SK-N-SH treated with all-trans-retinoic acid at 6 μM for 48 hours (cell line): ENCODE data around the gene PRKRIP1.
"Not testable (repeated sequence)": the region's sequence is repeated elsewhere in the genome, so short reads cannot be mapped to it uniquely, and the experiment has no call there.

Experiments
- ATAC-seq: fragments of 200-7000 bp; cut with Tn5 transposase; 3 replicates; pipeline ENCODE4 v1.9.1; 2020; ENCODE audit warnings: mild to moderate bottlenecking, moderate library complexity
- ARNTL ChIP-seq: fragments of 450-650 bp; formaldehyde crosslinking; IDR thresholded peaks from 2 replicates; pipeline ENCODE4 v1.5.0; 2020; ENCODE audit warnings: low read depth, mild to moderate bottlenecking, moderate library complexity, borderline replicate concordance
- BACH2 ChIP-seq: fragments of 250-450 bp; sonication (Bioruptor Pico); IDR thresholded peaks from 2 replicates; pipeline ENCODE4 v1.9.0; 2021; ENCODE audit warnings: mild to moderate bottlenecking, borderline replicate concordance
- CSDC2 ChIP-seq: fragments of 250-450 bp; sonication (Bioruptor Pico); IDR thresholded peaks from 2 replicates; pipeline ENCODE4 v1.5.0; 2020; ENCODE audit warnings: mild to moderate bottlenecking, moderate library complexity
- ESRRG ChIP-seq: fragments of 250-450 bp; sonication (Bioruptor Pico); IDR thresholded peaks from 2 replicates; pipeline ENCODE4 v1.6.1; 2021; ENCODE audit warnings: mild to moderate bottlenecking
- GLIS3 ChIP-seq: fragments of 250-450 bp; sonication (Bioruptor Pico); IDR thresholded peaks from 2 replicates; pipeline ENCODE4 v1.5.0; 2020; ENCODE audit warnings: mild to moderate bottlenecking, moderate library complexity
- ISL1 ChIP-seq: fragments of 250-450 bp; sonication (Bioruptor Pico); IDR thresholded peaks from 2 replicates; pipeline ENCODE4 v2.1.2; 2022; ENCODE audit warnings: mild to moderate bottlenecking, moderate library complexity
- OSR1 ChIP-seq: fragments of 250-450 bp; sonication (Bioruptor Pico); IDR thresholded peaks from 2 replicates; pipeline ENCODE4 v1.8.0; 2022; ENCODE audit warnings: moderate library complexity, mild to moderate bottlenecking, inconsistent platforms
- PPARA ChIP-seq: fragments of 250-450 bp; sonication (Bioruptor Pico); IDR thresholded peaks from 2 replicates; pipeline ENCODE4 v1.5.0; 2020; ENCODE audit warnings: mild to moderate bottlenecking, borderline replicate concordance
- RARB ChIP-seq: fragments of 250-450 bp; sonication (Bioruptor Pico); IDR thresholded peaks from 2 replicates; pipeline ENCODE4 v1.8.0; 2021; ENCODE audit warnings: mild to moderate bottlenecking, moderate library complexity
- TCF4 ChIP-seq: fragments of 250-450 bp; sonication (Bioruptor Pico); IDR thresholded peaks from 2 replicates; pipeline ENCODE4 v1.8.0; 2021; ENCODE audit warnings: mild to moderate bottlenecking, moderate library complexity, borderline replicate concordance
- TOX ChIP-seq: fragments of 250-450 bp; sonication (Bioruptor Pico); IDR thresholded peaks from 2 replicates; pipeline ENCODE4 v1.8.0; 2021; ENCODE audit warnings: mild to moderate bottlenecking, moderate library complexity, borderline replicate concordance
- ZC3H10 ChIP-seq: fragments of 250-450 bp; sonication (Bioruptor Pico); IDR thresholded peaks from 2 replicates; pipeline ENCODE4 v1.5.1; 2021; ENCODE audit warnings: mild to moderate bottlenecking, moderate library complexity
- ZFP3 ChIP-seq: fragments of 250-450 bp; sonication (Bioruptor Pico); IDR thresholded peaks from 2 replicates; pipeline ENCODE4 v1.5.0; 2020; ENCODE audit warnings: mild to moderate bottlenecking, moderate library complexity
- ZNF565 ChIP-seq: fragments of 450-650 bp; formaldehyde crosslinking; conservative IDR thresholded peaks from 2 replicates; pipeline ENCODE4 v1.5.0; 2020; ENCODE audit warnings: low read depth, mild to moderate bottlenecking, moderate library complexity
- ZNF70 ChIP-seq: fragments of 450-650 bp; formaldehyde crosslinking; IDR thresholded peaks from 2 replicates; pipeline ENCODE4 v1.5.0; 2020; ENCODE audit warnings: mild to moderate bottlenecking, moderate library complexity
- ZNF8 ChIP-seq: fragments of 450-650 bp; formaldehyde crosslinking; IDR thresholded peaks from 2 replicates; pipeline ENCODE4 v1.5.0; 2020; ENCODE audit warnings: mild to moderate bottlenecking, moderate library complexity
- TF ChIP-seq, protein P1 (sequence below): fragments of 250-450 bp; sonication (Bioruptor Pico); IDR thresholded peaks from 2 replicates; pipeline ENCODE4 v1.5.0; 2020; ENCODE audit warnings: mild to moderate bottlenecking, moderate library complexity
- TF ChIP-seq, protein P2 (sequence below): fragments of 250-450 bp; sonication (Bioruptor Pico); IDR thresholded peaks from 2 replicates; pipeline ENCODE4 v1.5.1; 2021; ENCODE audit warnings: mild to moderate bottlenecking, moderate library complexity
- TF ChIP-seq, protein P3 (sequence below): fragments of 250-450 bp; sonication (Bioruptor Pico); IDR thresholded peaks from 2 replicates; pipeline ENCODE4 v1.5.1; 2020; ENCODE audit warnings: low read depth, mild to moderate bottlenecking, moderate library complexity
- TF ChIP-seq, protein P4 (sequence below): fragments of 250-450 bp; sonication (Bioruptor Pico); IDR thresholded peaks from 2 replicates; pipeline ENCODE4 v1.8.0; 2020; ENCODE audit warnings: mild to moderate bottlenecking, moderate library complexity, borderline replicate concordance

The PRKRIP1 gene

DNA sequence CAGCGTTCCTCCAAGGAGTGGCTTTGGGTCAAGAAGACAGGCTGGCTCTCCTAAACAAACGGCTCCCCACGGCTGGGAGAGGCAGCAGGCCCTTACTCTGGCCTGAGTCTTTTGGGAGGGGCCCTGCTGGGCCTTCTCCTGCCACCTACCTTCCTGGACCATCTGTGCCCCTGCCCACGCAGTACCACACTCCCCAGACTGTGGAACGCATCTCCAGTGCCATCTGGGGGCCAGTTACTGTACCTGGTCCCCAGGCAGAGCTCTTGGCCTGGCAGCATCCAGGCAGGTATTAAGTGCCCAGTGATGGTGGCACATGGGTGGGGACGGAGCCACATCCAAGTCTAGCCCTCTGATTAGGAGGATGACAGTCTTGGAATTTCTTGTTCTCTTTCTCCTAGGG, 54.1 kb downstream of the PRKRIP1 start:
- ATAC-seq, result peak; percentile 36
- TF ChIP-seq ZNF565, result no peak
- TF ChIP-seq ZNF8, result no peak
- no peak for TF ChIP-seq PPARA (CRISPR knock-in tag)
- no peak for TF ChIP-seq ESRRG (CRISPR knock-in tag)
- TF ChIP-seq CSDC2, result no peak
- TF ChIP-seq GLIS3 (CRISPR knock-in tag), result no peak
- no peak for TF ChIP-seq RARB (CRISPR knock-in tag)
- no peak for TF ChIP-seq OSR1 (CRISPR knock-in tag)
- TF ChIP-seq ZC3H10 (CRISPR knock-in tag), result no peak
- TF ChIP-seq, protein P1, sequence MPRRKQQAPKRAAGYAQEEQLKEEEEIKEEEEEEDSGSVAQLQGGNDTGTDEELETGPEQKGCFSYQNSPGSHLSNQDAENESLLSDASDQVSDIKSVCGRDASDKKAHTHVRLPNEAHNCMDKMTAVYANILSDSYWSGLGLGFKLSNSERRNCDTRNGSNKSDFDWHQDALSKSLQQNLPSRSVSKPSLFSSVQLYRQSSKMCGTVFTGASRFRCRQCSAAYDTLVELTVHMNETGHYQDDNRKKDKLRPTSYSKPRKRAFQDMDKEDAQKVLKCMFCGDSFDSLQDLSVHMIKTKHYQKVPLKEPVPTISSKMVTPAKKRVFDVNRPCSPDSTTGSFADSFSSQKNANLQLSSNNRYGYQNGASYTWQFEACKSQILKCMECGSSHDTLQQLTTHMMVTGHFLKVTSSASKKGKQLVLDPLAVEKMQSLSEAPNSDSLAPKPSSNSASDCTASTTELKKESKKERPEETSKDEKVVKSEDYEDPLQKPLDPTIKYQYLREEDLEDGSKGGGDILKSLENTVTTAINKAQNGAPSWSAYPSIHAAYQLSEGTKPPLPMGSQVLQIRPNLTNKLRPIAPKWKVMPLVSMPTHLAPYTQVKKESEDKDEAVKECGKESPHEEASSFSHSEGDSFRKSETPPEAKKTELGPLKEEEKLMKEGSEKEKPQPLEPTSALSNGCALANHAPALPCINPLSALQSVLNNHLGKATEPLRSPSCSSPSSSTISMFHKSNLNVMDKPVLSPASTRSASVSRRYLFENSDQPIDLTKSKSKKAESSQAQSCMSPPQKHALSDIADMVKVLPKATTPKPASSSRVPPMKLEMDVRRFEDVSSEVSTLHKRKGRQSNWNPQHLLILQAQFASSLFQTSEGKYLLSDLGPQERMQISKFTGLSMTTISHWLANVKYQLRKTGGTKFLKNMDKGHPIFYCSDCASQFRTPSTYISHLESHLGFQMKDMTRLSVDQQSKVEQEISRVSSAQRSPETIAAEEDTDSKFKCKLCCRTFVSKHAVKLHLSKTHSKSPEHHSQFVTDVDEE, result no peak
- no peak for TF ChIP-seq ARNTL (CRISPR knock-in tag)
- no peak for TF ChIP-seq ZNF70 (CRISPR knock-in tag)
- TF ChIP-seq ZFP3, result no peak
- TF ChIP-seq ISL1 (CRISPR knock-in tag), result no peak

DNA sequence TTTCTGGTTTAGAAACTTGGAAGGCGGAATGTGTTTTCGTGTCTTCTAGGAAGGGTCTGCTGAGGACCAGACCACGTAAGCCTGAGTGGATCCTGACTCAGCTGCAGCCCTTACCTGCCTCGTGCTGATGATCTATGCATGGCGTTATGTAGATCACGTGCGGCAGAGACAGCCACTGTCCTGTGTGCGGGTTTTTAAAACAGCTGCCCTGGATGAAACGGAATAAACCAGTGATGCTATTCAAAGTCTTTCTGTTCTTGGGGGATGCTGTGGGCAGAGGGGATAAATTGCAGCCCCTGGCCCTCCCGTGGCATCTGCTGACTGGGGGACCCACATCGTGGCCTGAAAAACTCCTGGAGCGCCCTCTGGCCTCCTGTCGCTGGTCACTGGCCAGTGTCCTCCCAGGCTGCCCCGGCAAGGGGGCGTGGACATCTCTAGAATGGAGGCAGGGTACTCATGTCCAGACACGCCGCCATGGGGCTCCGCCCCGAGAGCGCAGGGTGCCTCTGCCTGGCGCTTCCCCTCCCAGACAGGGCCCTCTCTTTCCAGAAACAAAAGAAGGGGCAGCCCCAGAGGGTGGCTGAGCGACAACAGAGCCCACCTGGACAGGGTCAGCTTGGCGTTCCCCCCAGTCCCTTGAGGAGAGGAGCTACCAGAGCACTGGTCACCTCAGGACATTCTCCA, 55.4 kb downstream of the PRKRIP1 start:
- 0 out of 2 replicates have a peak, but pooled peaks have one; percentile 61 for TF ChIP-seq GLIS3 (CRISPR knock-in tag)
- TF ChIP-seq OSR1 (CRISPR knock-in tag), result no peak
- no peak for TF ChIP-seq ESRRG (CRISPR knock-in tag)
- TF ChIP-seq ZFP3, result peak; percentile 32; the same call in 1 of the 2 replicates
- 0 out of 2 replicates have a peak, but pooled peaks have one; percentile 9 for TF ChIP-seq ZC3H10 (CRISPR knock-in tag)
- TF ChIP-seq, protein P2, sequence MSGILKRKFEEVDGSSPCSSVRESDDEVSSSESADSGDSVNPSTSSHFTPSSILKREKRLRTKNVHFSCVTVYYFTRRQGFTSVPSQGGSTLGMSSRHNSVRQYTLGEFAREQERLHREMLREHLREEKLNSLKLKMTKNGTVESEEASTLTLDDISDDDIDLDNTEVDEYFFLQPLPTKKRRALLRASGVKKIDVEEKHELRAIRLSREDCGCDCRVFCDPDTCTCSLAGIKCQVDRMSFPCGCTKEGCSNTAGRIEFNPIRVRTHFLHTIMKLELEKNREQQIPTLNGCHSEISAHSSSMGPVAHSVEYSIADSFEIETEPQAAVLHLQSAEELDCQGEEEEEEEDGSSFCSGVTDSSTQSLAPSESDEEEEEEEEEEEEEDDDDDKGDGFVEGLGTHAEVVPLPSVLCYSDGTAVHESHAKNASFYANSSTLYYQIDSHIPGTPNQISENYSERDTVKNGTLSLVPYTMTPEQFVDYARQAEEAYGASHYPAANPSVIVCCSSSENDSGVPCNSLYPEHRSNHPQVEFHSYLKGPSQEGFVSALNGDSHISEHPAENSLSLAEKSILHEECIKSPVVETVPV (CRISPR knock-in tag), result no peak
- ATAC-seq, result peak; percentile 77

DNA sequence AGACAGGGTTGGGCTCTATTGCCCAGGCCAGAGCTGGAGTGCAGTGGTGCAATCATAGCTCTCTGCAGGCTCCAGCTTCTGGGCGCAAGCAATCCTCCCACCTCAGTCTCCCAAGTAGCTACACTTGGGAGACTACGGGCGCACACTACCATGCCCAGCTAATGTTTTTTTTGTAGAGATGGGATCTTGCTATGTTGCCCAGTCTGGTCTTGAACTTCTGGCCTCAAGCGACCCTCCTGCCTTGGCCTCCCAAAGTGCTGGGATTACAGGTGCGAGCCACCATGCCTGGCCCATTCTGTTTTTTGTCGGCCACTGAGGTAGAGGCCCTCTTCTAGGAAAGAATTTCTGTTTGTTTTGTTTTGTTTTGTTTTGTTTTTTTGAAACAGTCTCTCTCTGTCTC, 56.3 kb downstream of the PRKRIP1 start:
- ATAC-seq, result no peak
- TF ChIP-seq ZFP3 (no peak), GLIS3 (CRISPR knock-in tag) (no peak), ZNF8 (no peak)

DNA sequence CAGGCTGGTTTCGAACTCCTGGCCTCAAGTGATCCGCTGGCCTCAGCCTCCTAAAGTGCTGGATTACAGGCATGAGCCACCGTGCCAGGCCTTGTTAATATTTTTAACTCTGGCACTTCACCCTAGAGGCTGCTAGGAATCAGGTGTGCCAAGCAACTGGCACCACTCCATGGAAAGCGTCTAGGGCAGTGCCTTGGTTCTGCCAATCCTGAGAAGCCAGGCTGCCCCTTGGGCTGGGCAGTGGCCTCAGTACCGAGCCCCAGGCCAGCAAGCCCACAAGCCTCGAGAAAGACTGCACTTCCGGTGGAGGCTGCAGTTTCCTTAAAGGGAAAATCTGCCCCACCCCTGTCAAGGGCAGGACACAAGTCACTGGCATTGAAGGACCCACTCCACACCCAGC, 57.2 kb downstream of the PRKRIP1 start:
- no peak for TF ChIP-seq ARNTL (CRISPR knock-in tag)
- TF ChIP-seq ISL1 (CRISPR knock-in tag), result no peak
- TF ChIP-seq TOX, result no peak
- no peak for ATAC-seq

DNA sequence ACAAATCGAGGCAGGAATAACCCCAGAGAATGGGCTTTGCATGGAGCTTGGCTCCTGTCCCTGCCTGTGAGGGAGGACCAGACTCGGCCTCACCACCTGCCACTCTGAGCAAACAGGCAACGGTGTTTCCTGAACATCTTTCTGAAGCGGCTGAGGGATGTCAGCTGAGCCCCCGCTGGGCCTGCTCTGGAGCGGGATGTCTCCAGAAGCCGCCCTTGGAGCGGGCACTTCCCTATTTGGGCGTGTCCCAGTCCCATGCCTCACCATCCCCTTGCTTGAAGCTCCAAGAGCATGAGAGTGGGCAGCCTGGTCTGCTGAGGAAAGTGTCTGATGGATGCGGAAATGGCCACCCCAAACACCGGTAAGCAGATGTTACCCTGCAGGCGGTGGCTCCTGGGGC, 58.3 kb downstream of the PRKRIP1 start:
- no peak for ATAC-seq
- 0 out of 2 replicates have a peak, but pooled peaks have one; percentile 12 for TF ChIP-seq GLIS3 (CRISPR knock-in tag)
- no peak for TF ChIP-seq ZFP3
- TF ChIP-seq, protein P3, sequence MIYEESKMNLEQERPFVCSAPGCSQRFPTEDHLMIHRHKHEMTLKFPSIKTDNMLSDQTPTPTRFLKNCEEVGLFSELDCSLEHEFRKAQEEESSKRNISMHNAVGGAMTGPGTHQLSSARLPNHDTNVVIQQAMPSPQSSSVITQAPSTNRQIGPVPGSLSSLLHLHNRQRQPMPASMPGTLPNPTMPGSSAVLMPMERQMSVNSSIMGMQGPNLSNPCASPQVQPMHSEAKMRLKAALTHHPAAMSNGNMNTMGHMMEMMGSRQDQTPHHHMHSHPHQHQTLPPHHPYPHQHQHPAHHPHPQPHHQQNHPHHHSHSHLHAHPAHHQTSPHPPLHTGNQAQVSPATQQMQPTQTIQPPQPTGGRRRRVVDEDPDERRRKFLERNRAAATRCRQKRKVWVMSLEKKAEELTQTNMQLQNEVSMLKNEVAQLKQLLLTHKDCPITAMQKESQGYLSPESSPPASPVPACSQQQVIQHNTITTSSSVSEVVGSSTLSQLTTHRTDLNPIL (CRISPR knock-in tag), result no peak
- no peak for TF ChIP-seq TCF4 (CRISPR knock-in tag)

DNA sequence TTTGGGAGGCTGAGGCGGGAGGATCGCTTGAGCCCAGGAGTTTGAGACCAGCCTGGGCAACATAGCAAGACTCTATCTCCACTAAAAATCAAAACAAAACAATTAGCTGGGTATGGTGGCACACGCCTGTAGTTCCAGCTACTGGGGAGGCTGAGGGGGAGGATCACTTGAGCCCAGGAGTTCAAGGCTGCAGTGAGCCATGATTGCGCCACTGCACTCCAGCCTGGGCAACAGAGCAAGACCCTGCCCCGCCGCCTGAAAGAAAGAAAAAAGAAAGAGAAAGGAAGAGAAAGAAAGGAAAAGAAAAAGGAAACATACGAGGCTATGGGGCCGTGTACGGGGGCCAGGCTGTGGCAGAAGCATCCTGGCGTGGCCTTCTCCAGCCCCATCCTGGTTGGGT, 58.8 kb downstream of the PRKRIP1 start:
- ATAC-seq, result not testable (repeated sequence)

DNA sequence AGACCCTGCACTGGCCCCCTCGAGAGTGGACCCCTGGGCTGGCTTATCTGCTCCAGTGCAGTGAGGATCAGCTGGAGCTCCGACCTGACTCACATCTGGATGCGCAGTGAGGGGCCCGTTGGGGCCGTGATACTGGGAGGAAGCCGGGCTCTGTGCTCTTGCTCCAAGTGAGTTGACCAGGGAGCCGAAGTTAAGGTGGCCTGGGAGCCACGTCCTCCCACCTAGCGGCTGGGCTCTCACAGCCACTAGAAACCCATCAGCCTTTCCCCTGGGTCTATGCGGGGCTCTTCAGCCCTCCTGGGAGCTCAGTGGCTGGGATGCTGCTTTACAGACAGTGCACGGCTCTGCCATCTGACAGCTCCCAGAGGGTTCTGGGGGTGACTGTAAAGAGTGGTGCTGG, 59.4 kb downstream of the PRKRIP1 start:
- peak; percentile 1; the same call in 2 of the 3 replicates for ATAC-seq
- TF ChIP-seq BACH2, result no peak
- TF ChIP-seq TOX, result no peak
- TF ChIP-seq, protein P4, sequence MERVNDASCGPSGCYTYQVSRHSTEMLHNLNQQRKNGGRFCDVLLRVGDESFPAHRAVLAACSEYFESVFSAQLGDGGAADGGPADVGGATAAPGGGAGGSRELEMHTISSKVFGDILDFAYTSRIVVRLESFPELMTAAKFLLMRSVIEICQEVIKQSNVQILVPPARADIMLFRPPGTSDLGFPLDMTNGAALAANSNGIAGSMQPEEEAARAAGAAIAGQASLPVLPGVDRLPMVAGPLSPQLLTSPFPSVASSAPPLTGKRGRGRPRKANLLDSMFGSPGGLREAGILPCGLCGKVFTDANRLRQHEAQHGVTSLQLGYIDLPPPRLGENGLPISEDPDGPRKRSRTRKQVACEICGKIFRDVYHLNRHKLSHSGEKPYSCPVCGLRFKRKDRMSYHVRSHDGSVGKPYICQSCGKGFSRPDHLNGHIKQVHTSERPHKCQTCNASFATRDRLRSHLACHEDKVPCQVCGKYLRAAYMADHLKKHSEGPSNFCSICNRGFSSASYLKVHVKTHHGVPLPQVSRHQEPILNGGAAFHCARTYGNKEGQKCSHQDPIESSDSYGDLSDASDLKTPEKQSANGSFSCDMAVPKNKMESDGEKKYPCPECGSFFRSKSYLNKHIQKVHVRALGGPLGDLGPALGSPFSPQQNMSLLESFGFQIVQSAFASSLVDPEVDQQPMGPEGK (CRISPR knock-in tag), result no peak
- TF ChIP-seq ZC3H10 (CRISPR knock-in tag), result no peak
- TF ChIP-seq, protein P1, result no peak
- TF ChIP-seq OSR1 (CRISPR knock-in tag), result no peak
